Left hindlimb (tissue), 1 donor: ENCODE results near the gene ACLY.
"Not testable (repeated sequence)": the region's sequence is repeated elsewhere in the genome, so short reads cannot be mapped to it uniquely, and the experiment has no call there.

Source experiments
- DNase-seq: peaks from one replicate; pipeline ENCODE4 v3.0.0-alpha.2; 2018

The ACLY gene

GRCh38 chr17:41870097-41870496, 48.7 kb downstream of the ACLY start:
- DNase-seq: no peak

GRCh38 chr17:41869426-41869825, 49.3 kb downstream of the ACLY start:
- no peak for DNase-seq

GRCh38 chr17:41868568-41868967, 50.2 kb downstream of the ACLY start:
- no peak for DNase-seq

GRCh38 chr17:41865596-41865893, 53.2 kb downstream of the ACLY start:
- DNase-seq: no peak

- DNase-seq: peak; percentile 92
Observed at GRCh38 chr17:41864836-41865595, 53.7 kb downstream of the ACLY start, which contains the start of gene KLHL11. TSS of gene KLHL11 (minus strand) at chr17:41865423. CDS start at chr17:41865370, 53 bp downstream.

GRCh38 chr17:41864498-41864835, 54.3 kb downstream of the ACLY start:
- DNase-seq: no peak

GRCh38 chr17:41863074-41863848, 55.5 kb downstream of the ACLY start:
- no peak for DNase-seq

GRCh38 chr17:41860254-41860931, 58.4 kb downstream of the ACLY start:
- DNase-seq: no peak

GRCh38 chr17:41851382-41851781, 67.4 kb downstream of the ACLY start:
- DNase-seq: not testable (repeated sequence)

- DNase-seq: no peak
Observed at GRCh38 chr17:41849251-41849990, 69.3 kb downstream of the ACLY start.

GRCh38 chr17:41848788-41849187, 70.0 kb downstream of the ACLY start:
- no peak for DNase-seq

GRCh38 chr17:41844971-41845370, 73.8 kb downstream of the ACLY start:
- no peak for DNase-seq

GRCh38 chr17:41840781-41841180, 78.0 kb downstream of the ACLY start:
- DNase-seq: not testable (repeated sequence)

- not testable (repeated sequence) for DNase-seq
Observed at GRCh38 chr17:41839448-41839847, 79.3 kb downstream of the ACLY start.

GRCh38 chr17:41837761-41838538, 80.8 kb downstream of the ACLY start, which contains the start of gene KLHL10:
TSS of gene KLHL10 (plus strand) at chr17:41837825. CDS start at chr17:41837933, 108 bp downstream.
- DNase-seq: no peak

- DNase-seq: no peak
Observed at GRCh38 chr17:41836550-41837196, 82.1 kb downstream of the ACLY start.

- peak; percentile 77 for DNase-seq
Observed at GRCh38 chr17:41835800-41836549, 82.8 kb downstream of the ACLY start, which contains the start of gene NT5C3B. TSS of gene NT5C3B (minus strand) at chr17:41836232. CDS start at chr17:41836193, 39 bp downstream.

- no peak for DNase-seq
Observed at GRCh38 chr17:41835214-41835799, 83.4 kb downstream of the ACLY start.

- not testable (repeated sequence) for DNase-seq
Observed at GRCh38 chr17:41829961-41830360, 88.8 kb downstream of the ACLY start.

- DNase-seq: no peak
Observed at GRCh38 chr17:41825175-41825845, 93.4 kb downstream of the ACLY start.
